NT2/D1 (cell line): Measurements from ENCODE around the gene ADGRD1.

Source experiments
- SUZ12 ChIP-seq: IDR thresholded peaks from 2 replicates; pipeline ENCODE4 v1.6.1; 2011; ENCODE audit not compliant: insufficient read length, insufficient read depth; ENCODE audit errors: extremely low read depth
- YY1 ChIP-seq: IDR thresholded peaks from 2 replicates; pipeline ENCODE4 v1.6.1; 2011; ENCODE audit not compliant: insufficient read length, insufficient read depth
- ZNF274 ChIP-seq: IDR thresholded peaks from 2 replicates; pipeline ENCODE4 v1.6.1; 2011; ENCODE audit warnings: mild to moderate bottlenecking, low read depth, low read length

DNA sequence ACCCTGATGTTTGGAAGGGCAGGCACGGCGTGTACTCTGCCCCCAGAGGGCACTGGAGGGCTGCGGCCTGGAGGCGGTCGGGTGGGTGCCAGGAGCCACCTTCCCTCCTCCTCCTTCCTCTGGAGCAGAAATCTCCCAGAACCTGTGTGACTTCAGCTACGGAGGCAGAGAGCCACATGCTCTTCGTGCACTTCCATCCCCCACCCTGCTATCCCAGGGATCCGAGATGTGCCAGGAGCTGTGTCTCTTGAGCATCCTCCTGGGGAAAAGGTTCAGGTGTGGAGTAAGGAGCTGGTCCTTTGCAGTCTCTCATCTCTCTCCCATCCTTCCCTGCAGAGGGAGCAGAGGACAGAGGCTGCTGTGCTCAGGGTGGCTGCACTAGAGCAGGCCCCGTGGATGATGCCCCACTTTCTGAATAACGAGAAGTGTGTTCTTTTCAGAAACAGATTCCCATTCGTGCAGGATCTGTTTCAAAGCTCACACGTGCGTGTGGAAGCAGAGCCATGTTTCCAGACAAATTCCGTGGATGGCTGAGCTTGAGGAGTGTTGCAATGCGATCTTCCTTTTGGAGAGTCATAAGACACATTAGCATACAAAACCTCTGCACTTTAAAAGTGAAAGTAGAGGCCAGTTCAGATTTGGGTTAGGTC is 162.9 kb downstream of the ADGRD1 start:
- TF ChIP-seq YY1 (no peak), SUZ12 (no peak), ZNF274 (no peak)
